HepG2 (cell line): ENCODE measurements around the gene CACNA1C. TPM values are rescaled to one million over a fixed set of nuclear protein-coding genes. Genes with fewer than 3 reads are reported as not detected.

Experiments used
- ATAC-seq: fragments of 200-7000 bp; cut with Tn5 transposase; 3 replicates; pipeline ENCODE4 v1.9.1; 2020; ENCODE audit warnings: mild to moderate bottlenecking, moderate library complexity
- BruUV-seq: library from RNA; stranded (reverse); fragments of 400-500 nt; replicated peaks from 2 replicates; lab custom pipeline; 2021; lab: Mats Ljungman, UMichigan
- CTCF ChIA-PET: fragments of 300-600 bp; formaldehyde crosslinking; extraction: SDS; loops from one replicate; lab custom pipeline; 2021; ENCODE audit warnings: low total read pairs, inconsistent platforms, low intra/inter-chr PET ratio; lab: Yijun Ruan, JAX
- POLR2A ChIA-PET: fragments of 350-600 bp; sonication (Branson Sonifier 250); formaldehyde crosslinking; loops from one replicate; lab custom pipeline; 2020; ENCODE audit warnings: antibody characterized with exemption, inconsistent platforms; lab: Yijun Ruan, JAX
- DNase-seq: peaks from one replicate; pipeline ENCODE4 v3.0.0-alpha.2; 2015; ENCODE audit warnings: low spot score
- FAIRE-seq: peaks from 3 replicates; lab custom pipeline; 2011; peaks lifted over from hg19 to GRCh38; lab: Jason Lieb, UNC
- H2AFZ ChIP-seq: one replicate; pipeline ENCODE4 v1.6.1; 2011; ENCODE audit warnings: low read length, inconsistent platforms
- H3K27ac ChIP-seq: fragments of 300-600 bp; 3 replicates; pipeline ENCODE4 v1.8.0; 2011; ENCODE audit warnings: mixed run types, mild to moderate bottlenecking, mixed read lengths, low read length, inconsistent platforms; ENCODE audit not compliant: insufficient read depth; ENCODE audit errors: extremely low read length
- H3K27me3 ChIP-seq, 2 experiments: fragments of 200-600 bp in 1 of 2; 2 replicates in 1 of 2; 3 replicates in 1 of 2; pipeline versions ENCODE4 v1.6.0 to v1.8.0; 2011; ENCODE audit warnings: low read length in 2 of 2, mild to moderate bottlenecking in 2 of 2, moderate library complexity in 2 of 2, inconsistent platforms in 1 of 2; ENCODE audit not compliant: insufficient read depth in 2 of 2, control insufficient read depth in 1 of 2
- H3K36me3 ChIP-seq, 2 experiments: fragments of 200-600 bp in 1 of 2; replicated peaks in 1 of 2; 2 replicates in 1 of 2; 3 replicates in 1 of 2; pipeline versions ENCODE4 v1.5.1 to v1.8.0; 2011; ENCODE audit warnings: low read length in 2 of 2, inconsistent platforms in 1 of 2; ENCODE audit not compliant: insufficient read depth in 2 of 2, control insufficient read depth in 1 of 2
- H3K4me1 ChIP-seq: 2 replicates; pipeline ENCODE4 v1.5.1; 2012; ENCODE audit warnings: low read length, inconsistent platforms; ENCODE audit not compliant: insufficient read depth
- H3K4me2 ChIP-seq: 2 replicates; pipeline ENCODE4 v1.6.0; 2011; ENCODE audit warnings: low read depth, low read length, inconsistent platforms
- H3K4me3 ChIP-seq, 3 experiments: fragments of 200-600 bp in 1 of 3; sonication (generic), shearing (Covaris generic) in 1 of 3; replicated peaks in 1 of 3; 2 replicates each; pipeline ENCODE4 v1.5.1; 2011 to 2016; ENCODE audit warnings: low read length in 3 of 3, inconsistent platforms in 2 of 3, low read depth in 2 of 3, mild to moderate bottlenecking in 2 of 3, control low read depth in 1 of 3, mixed read lengths in 1 of 3; ENCODE audit not compliant: insufficient read depth in 1 of 3
- H3K79me2 ChIP-seq: one replicate; pipeline ENCODE4 v1.6.1; 2011; ENCODE audit warnings: low read length, inconsistent platforms; ENCODE audit not compliant: insufficient read depth
- H3K9ac ChIP-seq: 2 replicates; pipeline ENCODE4 v1.6.0; 2011; ENCODE audit warnings: mild to moderate bottlenecking, low read depth, low read length, inconsistent platforms; ENCODE audit not compliant: insufficient read depth
- H3K9me3 ChIP-seq: 2 replicates; pipeline ENCODE4 v1.5.1; 2012; ENCODE audit warnings: mild to moderate bottlenecking, low read length
- H4K20me1 ChIP-seq: 2 replicates; pipeline ENCODE4 v1.6.0; 2011; ENCODE audit warnings: inconsistent platforms, mild to moderate bottlenecking, low read length, moderate library complexity; ENCODE audit not compliant: insufficient read depth
- ATF5 ChIP-seq: sonication (generic); formaldehyde crosslinking; IDR thresholded peaks from 2 replicates; pipeline ENCODE4 v1.4.0; 2020; ENCODE audit warnings: mild to moderate bottlenecking, low read depth, missing genetic modification reagents
- GTF3A ChIP-seq: sonication (generic); formaldehyde crosslinking; conservative IDR thresholded peaks from 2 replicates; pipeline ENCODE4 v1.4.0; 2020; ENCODE audit warnings: mild to moderate bottlenecking, missing genetic modification reagents
- NR2F1 ChIP-seq, 2 experiments: fragments of 450-650 bp in 1 of 2; formaldehyde crosslinking in 1 of 2; IDR thresholded peaks; 2 replicates each; pipeline versions ENCODE4 v1.5.0 to v1.6.1; 2016 to 2020; ENCODE audit warnings: mild to moderate bottlenecking in 1 of 2, missing compliant biosample characterization in 1 of 2, missing genetic modification reagents in 1 of 2, moderate library complexity in 1 of 2
- PBX3 ChIP-seq: sonication (generic); formaldehyde crosslinking; IDR thresholded peaks from 2 replicates; pipeline ENCODE4 v1.8.1; 2023; ENCODE audit warnings: missing genetic modification reagents, inconsistent platforms, borderline replicate concordance
- PPARG ChIP-seq: conservative IDR thresholded peaks from 2 replicates; pipeline ENCODE4 v1.6.1; 2016; ENCODE audit warnings: missing biosample characterization, missing genetic modification reagents
- RBAK ChIP-seq: sonication (generic); formaldehyde crosslinking; IDR thresholded peaks from 2 replicates; pipeline ENCODE4 v1.5.1; 2020; ENCODE audit warnings: mild to moderate bottlenecking, missing genetic modification reagents
- RXRA ChIP-seq: sonication (generic); formaldehyde crosslinking; IDR thresholded peaks from 2 replicates; pipeline ENCODE4 v1.5.1; 2020; ENCODE audit warnings: missing genetic modification reagents
- SAFB2 ChIP-seq: sonication (generic); formaldehyde crosslinking; IDR thresholded peaks from 2 replicates; pipeline ENCODE4 v1.5.1; 2020; ENCODE audit warnings: missing genetic modification reagents, low read depth, mild to moderate bottlenecking, borderline replicate concordance
- SMAD1 ChIP-seq: sonication (generic); formaldehyde crosslinking; IDR thresholded peaks from 2 replicates; pipeline ENCODE4 v1.4.0; 2020; ENCODE audit warnings: missing genetic modification reagents, low read depth, mild to moderate bottlenecking, borderline replicate concordance
- SSRP1 ChIP-seq: IDR thresholded peaks from 2 replicates; pipeline ENCODE4 v1.6.1; 2016; ENCODE audit warnings: control low read depth
- TBX2 ChIP-seq: sonication (generic); formaldehyde crosslinking; IDR thresholded peaks from 2 replicates; pipeline ENCODE4 v1.5.0; 2020; ENCODE audit warnings: missing genetic modification reagents, mild to moderate bottlenecking, borderline replicate concordance
- TSC22D2 ChIP-seq: sonication (generic); formaldehyde crosslinking; IDR thresholded peaks from 2 replicates; pipeline ENCODE4 v1.5.1; 2020; ENCODE audit warnings: missing genetic modification reagents, mild to moderate bottlenecking, borderline replicate concordance
- ZMAT3 ChIP-seq: sonication (generic); formaldehyde crosslinking; conservative IDR thresholded peaks from 2 replicates; pipeline ENCODE4 v1.7.0; 2021; ENCODE audit warnings: missing genetic modification reagents
- ZMAT5 ChIP-seq: sonication (generic); formaldehyde crosslinking; IDR thresholded peaks from 2 replicates; pipeline ENCODE4 v1.5.0; 2020; ENCODE audit warnings: mild to moderate bottlenecking, low read depth, missing genetic modification reagents, borderline replicate concordance
- ZNF20 ChIP-seq: sonication (generic); formaldehyde crosslinking; IDR thresholded peaks from 2 replicates; pipeline ENCODE4 v1.4.0; 2020; ENCODE audit warnings: mild to moderate bottlenecking, moderate library complexity, missing genetic modification reagents
- ZNF30 ChIP-seq: sonication (generic); formaldehyde crosslinking; IDR thresholded peaks from 2 replicates; pipeline ENCODE4 v1.5.0; 2020; ENCODE audit warnings: mild to moderate bottlenecking, missing genetic modification reagents
- ZNF329 ChIP-seq: sonication (generic); formaldehyde crosslinking; IDR thresholded peaks from 2 replicates; pipeline ENCODE4 v1.9.0; 2021; ENCODE audit warnings: low read depth, mild to moderate bottlenecking, missing genetic modification reagents
- ZNF496 ChIP-seq: sonication (generic); formaldehyde crosslinking; IDR thresholded peaks from 2 replicates; pipeline ENCODE4 v1.8.1; 2023; ENCODE audit warnings: mild to moderate bottlenecking, moderate library complexity, missing genetic modification reagents; ENCODE audit not compliant: insufficient replicate concordance
- ZNF530 ChIP-seq: sonication (generic); formaldehyde crosslinking; IDR thresholded peaks from 2 replicates; pipeline ENCODE4 v1.5.0; 2020; ENCODE audit warnings: low read depth, mild to moderate bottlenecking, missing genetic modification reagents
- ZSCAN20 ChIP-seq: sonication (generic); formaldehyde crosslinking; IDR thresholded peaks from 2 replicates; pipeline ENCODE4 v1.4.0; 2020; ENCODE audit warnings: missing genetic modification reagents, mild to moderate bottlenecking, borderline replicate concordance
- WGBS: methylation state at CpG from one replicate; pipeline ENCODE4 v1.1.6; 2017; ENCODE audit warnings: low lambda C conversion rate; 5-methylcytosine and 5-hydroxymethylcytosine counted together
- in situ Hi-C: cut with HindIII; loops from 2 replicates; pipeline ENCODE4 v1.10.0; 2017; ENCODE audit warnings: low pct_unique_long_range_greater_than_20kb; ENCODE audit not compliant: extremely low pct_ligation_motif_present
- intact Hi-C: fragments of 100-400 bp; cut with micrococcal nuclease; formaldehyde crosslinking; loops from one replicate; pipeline ENCODE4 v1.10.0; 2022; ENCODE audit not compliant: unreplicated experiment
- polyA plus RNA-seq, 8 experiments: library from polyadenylated mRNA; depleted of rRNA in 3 of 8; stranded (reverse) in 7 of 8; unstranded in 1 of 8; fragments of >200 nt; fragmentation: Illumina TruSeq in 4 of 8; extraction: Trizol in 4 of 8; gene quantifications; 2 replicates each; pipeline versions ENCODE4 v1.2.1 to v1.2.3, GENCODE V29; 2011 to 2016; ENCODE audit warnings: low read depth in 4 of 8, missing spikeins in 1 of 8, mixed read lengths in 1 of 8; ENCODE audit not compliant: insufficient read depth in 1 of 8
- total RNA-seq, 5 experiments: library from RNA; depleted of rRNA; stranded (reverse); fragments of >200 nt; fragmentation: Illumina TruSeq; extraction: Trizol; gene quantifications; 2 replicates each; pipeline ENCODE4 v1.2.3, GENCODE V29; 2016; ENCODE audit warnings: low read depth in 1 of 5

Gene CACNA1C
- total and polyA plus RNA-seq, 2 of the 13 experiments (the other 11 are each of a cell fraction or from before 2014, with no cell fraction given), result not detected

- TF ChIP-seq NR2F1 (CRISPR knock-in tag; IDR thresholded peaks at IDR 0.05) (no peak), PPARG (CRISPR knock-in tag) (no peak), RBAK (CRISPR knock-in tag) (no peak), SMAD1 (CRISPR knock-in tag) (no peak), SSRP1 (CRISPR knock-in tag) (no peak), RXRA (no peak), TBX2 (CRISPR knock-in tag) (no peak), TSC22D2 (no peak), GTF3A (CRISPR knock-in tag) (no peak), ZNF20 (CRISPR knock-in tag) (no peak), ZMAT3 (no peak), SAFB2 (CRISPR knock-in tag) (no peak), ZNF496 (CRISPR knock-in tag) (no peak), ZMAT5 (no peak), ZNF329 (CRISPR knock-in tag) (no peak)
Observed at GRCh38 chr12:2334689-2335088, 281.9 kb downstream of the CACNA1C start (continued).

- no peak overlapping the region for H3K27ac ChIP-seq
- no peaks in the 10 kb centered on the region for H4K20me1 ChIP-seq
- in situ Hi-C loops (no loop called here), intact Hi-C loops (no loop called here)
- H2AFZ ChIP-seq, result no peak overlapping the region
- H3K9me3 ChIP-seq, result no peaks in the 10 kb centered on the region
- H3K36me3 ChIP-seq, result no peaks in the 10 kb centered on the region
- ATAC-seq (no peak), FAIRE-seq (no peak), DNase-seq (no peak)
- no peak for TF ChIP-seq ATF5 (CRISPR knock-in tag)
- TF ChIP-seq PBX3, result no peak
- no peak for TF ChIP-seq ZNF530
- TF ChIP-seq ZNF30 (CRISPR knock-in tag), result no peak
- no peak for TF ChIP-seq ZSCAN20 (CRISPR knock-in tag)
- no peak overlapping the region for H3K4me2 ChIP-seq
- H3K4me3 ChIP-seq, result no peak overlapping the region
- no peak overlapping the region for H3K9ac ChIP-seq
- 24% methylated on average over 5 of the region's 5 CpGs for WGBS
- peaks cover 0 to 21% of the 10 kb centered on the region in 2 experiments; a peak in 2 of 5 replicates for H3K27me3 ChIP-seq
- POLR2A ChIA-PET, result no interaction called here
- H3K4me1 ChIP-seq, result no peaks in the 10 kb centered on the region
- no TSS peak for BruUV-seq
- CTCF ChIA-PET, result no interaction called here
- H3K79me2 ChIP-seq, result no peaks in the 10 kb centered on the region
Observed at GRCh38 chr12:2335109-2335508, 282.3 kb downstream of the CACNA1C start.
